Measurements from ENCODE around the gene TUBGCP5. TPM values are rescaled to one million over a fixed set of nuclear protein-coding genes. Genes with fewer than 3 reads are reported as not detected.

The TUBGCP5 gene
- total RNA-seq, result 10.7 and 13.5 TPM in 2 replicates

DNA sequence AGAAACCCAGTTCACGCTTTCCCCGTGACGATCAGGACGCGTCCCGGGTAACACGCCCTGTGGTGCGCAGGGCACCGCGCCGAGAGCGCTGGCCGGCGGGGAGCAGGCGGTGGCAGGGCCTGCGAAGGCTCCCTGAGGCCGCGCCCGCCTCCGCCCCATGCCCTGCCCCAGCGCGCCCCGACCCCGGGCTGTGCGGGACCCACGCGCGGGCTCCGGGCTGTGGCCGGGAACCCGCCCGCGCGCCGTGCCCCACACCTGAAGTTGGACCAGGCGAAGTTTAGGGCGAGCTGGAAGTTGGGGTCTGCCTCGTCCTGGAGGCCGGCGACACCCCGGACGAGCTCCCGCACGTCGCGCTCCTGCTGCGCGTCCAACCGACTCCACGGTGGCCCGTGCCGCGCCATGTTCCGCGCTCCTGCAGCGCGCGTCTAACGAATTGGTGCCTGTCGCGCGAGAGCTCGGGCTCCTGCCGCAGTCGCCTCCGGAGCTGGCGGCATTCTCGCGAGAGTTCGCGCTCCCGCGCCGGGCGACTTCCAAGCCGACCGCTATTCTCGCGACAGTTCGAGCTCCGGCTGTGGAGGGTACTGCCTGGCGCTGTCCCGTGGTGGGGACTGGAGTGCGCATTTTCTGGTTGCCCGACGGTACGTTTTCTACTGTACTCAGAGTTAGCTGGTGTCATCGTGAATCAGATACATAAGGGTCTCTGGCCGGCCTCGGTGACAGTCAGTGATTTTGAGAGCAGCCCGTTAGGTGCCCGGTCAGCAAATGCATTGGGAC is at the start of gene TUBGCP5:
TSS of gene TUBGCP5 (minus strand) at position 427 of the 774 bp plus-strand sequence. CDS start at position 401, 26 bp downstream.

DNA sequence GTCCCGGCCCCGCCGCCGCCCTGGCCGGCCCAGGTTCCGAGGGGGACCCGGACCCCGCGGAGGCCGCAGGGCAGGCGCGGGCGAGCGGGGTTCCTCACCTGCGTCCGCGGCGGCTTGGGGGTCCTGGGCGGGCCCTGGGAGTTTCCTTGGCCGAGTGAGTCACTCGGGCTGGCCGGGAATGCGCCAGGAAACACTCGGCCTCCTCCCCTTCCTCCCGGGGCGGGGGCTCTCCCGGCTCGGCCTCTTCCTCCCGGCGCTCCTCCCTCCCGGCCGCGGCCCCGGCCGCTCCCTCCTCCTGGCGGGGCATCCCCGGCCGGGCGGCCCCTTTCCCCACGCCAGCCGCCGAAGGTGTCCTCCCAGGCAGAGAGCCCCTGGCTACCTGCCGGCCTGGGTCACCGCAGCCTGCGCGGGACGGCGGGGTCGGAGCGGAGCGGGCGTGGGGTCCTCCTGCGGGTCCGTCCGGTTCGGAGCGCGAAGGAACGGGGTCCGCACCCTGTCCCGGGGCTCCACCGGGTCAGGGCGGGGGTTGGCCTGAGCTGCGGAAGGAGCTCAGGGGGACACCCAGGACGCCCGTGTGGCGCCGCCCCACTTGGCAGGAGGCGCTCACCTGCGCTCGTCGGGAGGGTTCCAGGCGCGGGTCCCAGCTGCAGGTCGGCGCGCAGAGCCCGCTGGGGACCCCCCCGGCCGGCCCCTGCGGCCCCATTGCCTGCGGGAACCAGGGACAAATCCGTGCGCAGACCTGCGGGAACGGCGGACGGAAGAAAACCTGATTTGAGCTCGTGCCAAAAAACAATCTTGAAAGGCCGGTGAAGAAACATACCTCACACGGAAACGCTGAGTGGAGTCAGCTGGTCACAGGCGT is 58.9 kb downstream of the TUBGCP5 start, which contains the start of gene CYFIP1:
TSS of gene CYFIP1 (minus strand) at position 180 of the 862 bp plus-strand sequence. CDS start 33,083 bp downstream, outside the sequence.

Other genes starting within 250 kb of the TUBGCP5 start
- gene NIPA2, start 200.9 kb downstream of the TUBGCP5 start, total RNA-seq, result 37.3 and 47.9 TPM in 2 replicates
- gene CYFIP1, start 59.2 kb downstream of the TUBGCP5 start, total RNA-seq, result 60.0 and 60.5 TPM in 2 replicates
- not detected in 2 replicates for gene GOLGA6L1, start 97.3 kb upstream of the TUBGCP5 start, total RNA-seq